ENCODE measurements around the gene CALR. TPM values are rescaled to one million over a fixed set of nuclear protein-coding genes. Genes with fewer than 3 reads are reported as not detected.

CALR gene
- total RNA-seq, 1 experiment from 2014 or later, result 606 TPM

DNA sequence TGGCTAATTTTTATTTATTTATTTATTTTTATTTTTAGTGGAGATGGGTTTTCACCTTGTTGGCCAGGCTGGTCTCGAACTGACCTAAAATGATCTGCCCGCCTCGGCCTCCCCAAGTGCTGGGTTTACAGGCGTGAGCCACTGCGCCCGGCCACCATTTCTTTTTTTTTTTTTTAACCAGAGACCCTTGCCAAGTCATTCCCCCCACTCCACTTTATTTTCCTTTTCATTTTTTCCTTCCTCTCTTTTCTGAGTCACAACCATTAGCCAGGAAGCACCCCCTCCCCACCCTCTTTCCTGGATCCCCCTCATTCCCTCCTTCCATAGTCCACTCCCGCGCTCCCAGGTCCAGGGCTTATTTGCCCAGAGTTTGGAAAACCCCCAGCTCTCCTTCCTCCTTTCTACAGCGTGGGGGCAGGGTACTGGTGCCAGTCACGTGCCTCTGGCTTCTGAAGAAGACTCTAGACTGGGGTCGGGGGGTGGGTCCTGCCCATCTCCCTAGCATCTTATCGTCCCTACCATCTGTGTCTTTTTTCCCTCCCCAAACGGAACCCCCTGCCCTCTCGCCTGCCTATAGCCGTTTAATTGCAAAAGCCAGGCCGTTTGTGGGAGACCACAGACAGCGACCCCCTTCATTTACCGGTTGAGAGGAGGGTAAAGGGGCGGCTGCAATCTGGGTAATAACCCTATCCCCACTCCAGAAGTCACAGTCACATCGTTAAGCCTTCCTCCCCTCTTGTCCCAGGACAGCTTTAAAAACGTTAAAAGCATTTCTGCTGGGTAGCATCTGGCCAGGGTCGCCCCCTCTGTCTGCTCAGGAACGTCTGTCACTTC is 1.1 kb upstream of the CALR start:
- Histone ChIP-seq H3K36me3 (ENCODE audit: low read depth) (peaks cover 29% of the 10 kb centered on the region), H3K79me2 (ENCODE audit: low read depth) (peaks cover 47% of the 10 kb centered on the region), H3K9me2 (ENCODE audit: insufficient read depth) (no peaks in the 10 kb centered on the region), H3K9me3 (ENCODE audit: insufficient read depth, low read depth) (no peaks in the 10 kb centered on the region), H3K4me3 (peak overlapping the region; percentile 99), H3F3A (ENCODE audit: insufficient read depth, low read depth) (peaks cover 29% of the 10 kb centered on the region), H3K27ac (peak overlapping the region; percentile 35), H2AFZ (peak overlapping the region; percentile 92), H3K4me2 (peak overlapping the region; percentile 95), H4K20me1 (ENCODE audit: insufficient read depth) (peaks cover 16% of the 10 kb centered on the region), H3K27me3 (ENCODE audit: insufficient read depth, low read depth) (no peaks in the 10 kb centered on the region), H3K4me1 (replicated peaks; ENCODE audit: insufficient read depth) (peaks cover 25% of the 10 kb centered on the region)
- intact Hi-C loops (cut with micrococcal nuclease; ENCODE audit: unreplicated experiment), result no loop called here
- no peak for DNase-seq
- no peak for TF ChIP-seq EZH2 (IDR thresholded peaks at IDR 0.05; ENCODE audit: low read depth)
- TF ChIP-seq, protein P1, sequence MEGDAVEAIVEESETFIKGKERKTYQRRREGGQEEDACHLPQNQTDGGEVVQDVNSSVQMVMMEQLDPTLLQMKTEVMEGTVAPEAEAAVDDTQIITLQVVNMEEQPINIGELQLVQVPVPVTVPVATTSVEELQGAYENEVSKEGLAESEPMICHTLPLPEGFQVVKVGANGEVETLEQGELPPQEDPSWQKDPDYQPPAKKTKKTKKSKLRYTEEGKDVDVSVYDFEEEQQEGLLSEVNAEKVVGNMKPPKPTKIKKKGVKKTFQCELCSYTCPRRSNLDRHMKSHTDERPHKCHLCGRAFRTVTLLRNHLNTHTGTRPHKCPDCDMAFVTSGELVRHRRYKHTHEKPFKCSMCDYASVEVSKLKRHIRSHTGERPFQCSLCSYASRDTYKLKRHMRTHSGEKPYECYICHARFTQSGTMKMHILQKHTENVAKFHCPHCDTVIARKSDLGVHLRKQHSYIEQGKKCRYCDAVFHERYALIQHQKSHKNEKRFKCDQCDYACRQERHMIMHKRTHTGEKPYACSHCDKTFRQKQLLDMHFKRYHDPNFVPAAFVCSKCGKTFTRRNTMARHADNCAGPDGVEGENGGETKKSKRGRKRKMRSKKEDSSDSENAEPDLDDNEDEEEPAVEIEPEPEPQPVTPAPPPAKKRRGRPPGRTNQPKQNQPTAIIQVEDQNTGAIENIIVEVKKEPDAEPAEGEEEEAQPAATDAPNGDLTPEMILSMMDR (conservative IDR thresholded peaks at IDR 0.05), result no peak
- POLR2A ChIA-PET (ENCODE audit: unreplicated experiment), result interaction anchor here (0.6 to 1.0 kb wide), 4 partner anchors 47 to 528 kb away, joined by 3 to 5 read pairs (median 4); partner anchors contain the start of gene GCDH
- TSS peak; percentile 35 for BruUV-seq (replicated peaks)
- CTCF ChIA-PET, result interaction anchor here (0.6 to 1.1 kb wide), 2 partner anchors 28 to 56 kb away, joined by 3 to 4 read pairs; partner anchors contain the start of gene DNASE2

DNA sequence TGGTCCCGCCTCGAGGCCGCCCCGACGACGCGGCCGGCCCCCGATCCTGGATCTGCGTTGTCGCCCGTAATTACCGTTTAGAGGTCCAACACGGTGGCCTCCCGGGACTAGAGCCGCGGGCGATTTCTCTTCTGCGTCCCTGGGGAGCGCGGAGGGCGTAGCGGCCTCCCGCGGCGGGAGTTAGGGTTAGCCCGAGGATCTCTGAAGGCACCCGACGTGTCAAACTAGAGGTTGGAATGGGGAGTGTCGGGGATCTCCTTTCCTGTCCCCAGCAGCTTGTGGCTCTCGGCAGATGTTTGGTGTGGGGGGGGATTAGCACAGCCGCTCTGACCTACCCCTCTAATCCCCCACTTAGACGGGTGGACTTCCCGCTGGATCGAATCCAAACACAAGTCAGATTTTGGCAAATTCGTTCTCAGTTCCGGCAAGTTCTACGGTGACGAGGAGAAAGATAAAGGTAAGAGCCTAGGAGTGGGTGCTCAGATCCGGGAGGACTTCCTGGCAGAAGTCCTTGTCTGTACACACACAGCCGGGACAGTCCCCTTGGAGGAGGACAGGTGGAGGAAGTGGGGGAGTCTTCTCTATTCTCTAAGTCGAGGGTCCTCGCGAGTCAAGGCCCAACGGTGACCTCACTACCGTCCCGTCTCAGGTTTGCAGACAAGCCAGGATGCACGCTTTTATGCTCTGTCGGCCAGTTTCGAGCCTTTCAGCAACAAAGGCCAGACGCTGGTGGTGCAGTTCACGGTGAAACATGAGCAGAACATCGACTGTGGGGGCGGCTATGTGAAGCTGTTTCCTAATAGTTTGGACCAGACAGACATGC is 581 bp downstream of the CALR start:
- peak in 1 of 2 experiments; percentile 56 for DNase-seq
- H4K20me1 ChIP-seq (ENCODE audit: insufficient read depth), result peaks cover 19% of the 10 kb centered on the region
- H3K4me3 ChIP-seq, result peak overlapping the region; percentile 99
- H3K9me2 ChIP-seq (ENCODE audit: insufficient read depth), result no peaks in the 10 kb centered on the region
- H3K79me2 ChIP-seq (ENCODE audit: low read depth), result peaks cover 35% of the 10 kb centered on the region
- peak overlapping the region; percentile 40; the same call in 1 of the 2 replicates for H2AFZ ChIP-seq
- intact Hi-C loops (cut with micrococcal nuclease; ENCODE audit: unreplicated experiment), result loop anchor here (2.0 kb wide), 1 partner anchor 48 kb away; the partner anchor contains the start of gene GCDH
- ChIA-PET POLR2A (ENCODE audit: unreplicated experiment) (interaction anchor here (1.0 kb wide), 1 partner anchor 49 kb away, joined by 4 read pairs; no protein-coding TSS in a partner anchor), CTCF (no interaction called here)
- H3K27me3 ChIP-seq (ENCODE audit: insufficient read depth, low read depth), result no peaks in the 10 kb centered on the region
- TSS peak; percentile 67 for BruUV-seq (replicated peaks)
- TF ChIP-seq, protein P1 (conservative IDR thresholded peaks at IDR 0.05), result peak; percentile 50; the same call in 1 of the 2 replicates
- no peak for TF ChIP-seq EZH2 (IDR thresholded peaks at IDR 0.05; ENCODE audit: low read depth)
- peaks cover 20% of the 10 kb centered on the region for H3K4me1 ChIP-seq (replicated peaks; ENCODE audit: insufficient read depth)
- H3K36me3 ChIP-seq (ENCODE audit: low read depth), result peaks cover 36% of the 10 kb centered on the region
- H3K9me3 ChIP-seq (ENCODE audit: insufficient read depth, low read depth), result no peaks in the 10 kb centered on the region
- H3F3A ChIP-seq (ENCODE audit: insufficient read depth, low read depth), result peaks cover 46% of the 10 kb centered on the region
- peak overlapping the region; percentile 92 for H3K4me2 ChIP-seq
- peak overlapping the region; percentile 68 for H3K27ac ChIP-seq

GRCh38 chr19:12939975-12940423 is 1.6 kb downstream of the CALR start:
- Histone ChIP-seq H3K4me2 (peak overlapping the region; percentile 92), H3K27me3 (ENCODE audit: insufficient read depth, low read depth) (no peaks in the 10 kb centered on the region), H3K4me1 (replicated peaks; ENCODE audit: insufficient read depth) (peaks cover 24% of the 10 kb centered on the region), H2AFZ (no peak overlapping the region), H4K20me1 (ENCODE audit: insufficient read depth) (peaks cover 19% of the 10 kb centered on the region), H3K79me2 (ENCODE audit: low read depth) (peaks cover 35% of the 10 kb centered on the region), H3K9me2 (ENCODE audit: insufficient read depth) (no peaks in the 10 kb centered on the region), H3F3A (ENCODE audit: insufficient read depth, low read depth) (peaks cover 56% of the 10 kb centered on the region), H3K9me3 (ENCODE audit: insufficient read depth, low read depth) (no peaks in the 10 kb centered on the region), H3K27ac (no peak overlapping the region), H3K36me3 (ENCODE audit: low read depth) (peaks cover 36% of the 10 kb centered on the region), H3K4me3 (peak overlapping the region; percentile 99; the same call in 1 of the 2 replicates)
- intact Hi-C loops (cut with micrococcal nuclease; ENCODE audit: unreplicated experiment), result loop anchor here (2.0 kb wide), 1 partner anchor 49 kb away; the partner anchor contains the start of gene GCDH
- TF ChIP-seq, protein P1 (conservative IDR thresholded peaks at IDR 0.05), result no peak
- TF ChIP-seq EZH2 (IDR thresholded peaks at IDR 0.05; ENCODE audit: low read depth), result no peak
- CTCF ChIA-PET, result no interaction called here
- no peak for DNase-seq
- POLR2A ChIA-PET (ENCODE audit: unreplicated experiment), result no interaction called here
- BruUV-seq (replicated peaks), result no TSS peak

Data from PC-9 (cell line).